Heart left ventricle (tissue), 16 donors: ENCODE measurements around the gene RPS6KA4. TPM values are rescaled to one million over a fixed set of nuclear protein-coding genes. Genes with fewer than 3 reads are reported as not detected.
A peak's percentile ranks its signal among the peaks of the same experiment; 100 is the strongest.

Experiments used
- ATAC-seq, 4 donors: fragments of 200-7000 bp; cut with Tn5 transposase; one replicate each; pipeline ENCODE4 v1.9.1; 2020 to 2022; ENCODE audit warnings: moderate library complexity in 4 of 4, mild to moderate bottlenecking in 3 of 4, moderate number of reproducible peaks in 1 of 4
- DNase-seq, 5 donors: peaks; one replicate each; pipeline ENCODE4 v3.0.0-alpha.2; 2020
- H3K27ac ChIP-seq, 12 donors: fragments of 200-600 bp; sonication (generic) in 4 of 12; one replicate each; pipeline versions ENCODE4 v1.5.0 to v1.8.0; 2016 to 2022; ENCODE audit warnings: mild to moderate bottlenecking in 2 of 12
- H3K27me3 ChIP-seq, 9 donors: fragments of 200-600 bp; sonication (generic) in 2 of 9; one replicate each; pipeline versions ENCODE4 v1.5.1 to v1.8.0; 2016 to 2022; ENCODE audit warnings: mild to moderate bottlenecking in 3 of 9
- H3K36me3 ChIP-seq, 9 donors: fragments of 200-600 bp; sonication (generic) in 2 of 9; one replicate each; pipeline versions ENCODE4 v1.5.0 to v1.8.0; 2018 to 2022; ENCODE audit warnings: mild to moderate bottlenecking in 2 of 9
- H3K4me1 ChIP-seq, 12 donors: fragments of 200-600 bp; sonication (generic) in 4 of 12; one replicate each; pipeline versions ENCODE4 v1.5.0 to v1.8.0; 2016 to 2022; ENCODE audit warnings: mild to moderate bottlenecking in 3 of 12
- H3K4me3 ChIP-seq, 12 donors: fragments of 200-600 bp; sonication (generic) in 4 of 12; one replicate each; pipeline versions ENCODE4 v1.5.0 to v1.8.0; 2017 to 2022; ENCODE audit warnings: mild to moderate bottlenecking in 9 of 12, moderate library complexity in 4 of 12
- H3K9me3 ChIP-seq, 12 donors: fragments of 200-600 bp; sonication (generic) in 4 of 12; one replicate each; pipeline versions ENCODE4 v1.5.0 to v1.8.0; 2016 to 2022; ENCODE audit warnings: mild to moderate bottlenecking in 1 of 12
- CTCF ChIP-seq, 12 donors: fragments of 200-600 bp; sonication (generic) in 4 of 12; IDR thresholded peaks; one replicate each; pipeline versions ENCODE4 v1.5.0 to v1.8.0; 2018 to 2022; ENCODE audit warnings: antibody characterized with exemption in 12 of 12, mild to moderate bottlenecking in 5 of 12
- POLR2A ChIP-seq, 2 donors: fragments of 450-650 bp; IDR thresholded peaks; one replicate each; pipeline ENCODE4 v1.6.1; 2017; ENCODE audit warnings: antibody characterized with exemption in 2 of 2, mild to moderate bottlenecking in 2 of 2, moderate library complexity in 2 of 2
- WGBS, 4 donors: extraction: QIAGEN DNeasy Blood & Tissue Kit in 2 of 4; methylation state at CpG; one replicate each; pipeline versions ENCODE4 v1.1.5 to v1.1.7; 2013 to 2018; 5-methylcytosine and 5-hydroxymethylcytosine counted together
- intact Hi-C, 10 donors: fragments of 100-400 bp; cut with DNase I; formaldehyde crosslinking; loops; one replicate each; pipeline versions ENCODE4 v1.11.1 to v1.14.2; 2022
- microRNA counts, 2 donors: library from miRNA; unstranded; fragments of <30 nt; microRNA quantifications; one replicate each; lab custom pipeline; 2016
- microRNA-seq, 4 donors: library from miRNA; unstranded; fragments of <30 nt; microRNA quantifications; one replicate each; pipeline versions ENCODE4 to v1.2.0, GENCODE V29; 2017 to 2020
- polyA plus RNA-seq, 2 donors: library from polyadenylated mRNA; stranded (reverse); fragments of 200-250 nt; gene quantifications; one replicate each; pipeline ENCODE4 v1.2.3, GENCODE V29; 2013
- total RNA-seq, 9 donors: library from RNA; depleted of rRNA in 2 of 9; stranded (reverse); fragments of >200 nt in 2 of 9; fragmentation: NEBNext Ultra II Directional in 3 of 9; extraction: Animal tissue kit (Norgen Biotek cat#: 25700) in 3 of 9; gene quantifications; one replicate each; pipeline versions ENCODE4 v1.1.0 to v1.2.4, GENCODE V29; 2016 to 2023
- donor health status: ischemic (EF 13 %, LVEDD 7.1; RV severe dilation, severe dysfunction).
- donor health status: healthy with polysubstance abuse.
- donor health status: DM: no; HTN: yes; CAD: no.
- donor health status: DM: no; HTN: no; CAD: no.
- donor health status: ischemic (EF 25% LVEDD 6.9; RV normal size, moderate dysfunction).
- donor health status: ischemic (EF 25% LVEDD 5.7; RV mildly dilated, moderate dysfunction).
- donor health status: healthy.
- donor health status: DM: yes; HTN: yes; CAD: no.
- donor health status: ischemic (EF 35%, LVEDD 5.7; RV mildly dilated, moderate dysfunction).
- donor health status: nonischemic (EF 11% LVEDD 7.7; RV severe dilation, severe dysfunction).
- donor health status: DM: yes; HTN: yes; CAD: no.
- donor health status: PGD.
- donor health status: ischemic (EF 29% LVEDD 5.4; RV normal size, mild dysfunction).
- donor health status: nonischemic (EF 23%, LVEDD 6.1; RV moderate dilation, normal function).

RPS6KA4 gene
- total and polyA plus RNA-seq, 11 donors: 12.8 to 32.5 (median 18.3) TPM

GRCh38 chr11:64419257-64419790, 60.4 kb downstream of the RPS6KA4 start:
- no peak for TF ChIP-seq CTCF (IDR thresholded peaks at IDR 0.05)
- TF ChIP-seq POLR2A (IDR thresholded peaks at IDR 0.05): no peak
- ATAC-seq: no peak
- Histone ChIP-seq H3K36me3 (no peaks in the 10 kb centered on the region), H3K27me3 (no peaks in the 10 kb centered on the region), H3K4me1 (no peaks in the 10 kb centered on the region), H3K4me3 (no peak overlapping the region), H3K9me3 (peaks cover 0 to 31% (median 7%) of the 10 kb centered on the region in 12 donors), H3K27ac (no peak overlapping the region)
- WGBS, 4 donors: 94 to 100% (median 95%) methylated on average over 6 to 11 of the region's 11 CpGs
- DNase-seq: no peak
- intact Hi-C loops: no loop called here

- Histone ChIP-seq H3K4me1 (no peaks in the 10 kb centered on the region), H3K27me3 (no peaks in the 10 kb centered on the region), H3K27ac (no peak overlapping the region), H3K4me3 (no peak overlapping the region), H3K9me3 (peaks cover 0 to 31% (median 7%) of the 10 kb centered on the region in 12 donors), H3K36me3 (no peaks in the 10 kb centered on the region)
- ATAC-seq: no peak
- 68 to 77% (median 71%) methylated on average over 8 of the region's 8 CpGs for WGBS, 4 donors
- TF ChIP-seq CTCF (IDR thresholded peaks at IDR 0.05) (no peak), POLR2A (IDR thresholded peaks at IDR 0.05) (no peak)
- peak in 2 of 5 donors; percentile 28 to 40 for DNase-seq
- intact Hi-C loops: no loop called here
Measured at GRCh38 chr11:64419818-64420485, 61.0 kb downstream of the RPS6KA4 start.

MicroRNA genes within 50 kb of the gene (microRNA counts, 767-probe panel; counts per million panel counts)
- 0 to 71.6 counts per million in 2 donors for microRNA hsa-miR-1237 (lab: Ali Mortazavi, UCI)

Small RNA genes within 50 kb of the gene (microRNA-seq; reads per million reads assigned to microRNA genes)
- gene MIR1237: 0 to 3.3 (median 0.94) reads per million in 4 donors
- 0.62 to 1.2 (median 0.71) reads per million in 4 donors for gene MIR7155

Other genes with a start within 250 kb of the RPS6KA4 start
- 100 to 1,000 TPM in 6 of 9 donors, 10 to 100 TPM in 3; 61.3 to 166 (median 116) TPM for gene MACROD1, start 193.0 kb upstream of the RPS6KA4 start, total RNA-seq
- gene MACROD1, start 193.0 kb upstream of the RPS6KA4 start, polyA plus RNA-seq: 100 to 1,000 TPM in 1 of 2 donors, 10 to 100 TPM in 1; 48.9 to 287 TPM
- 100 to 1,000 TPM in 2 of 9 donors, 10 to 100 TPM in 7; 74.9 to 143 (median 88.8) TPM for gene STIP1, start 173.0 kb upstream of the RPS6KA4 start, total RNA-seq
- gene STIP1, start 173.0 kb upstream of the RPS6KA4 start, polyA plus RNA-seq: 100 to 1,000 TPM in 1 of 2 donors, 10 to 100 TPM in 1; 68.8 to 175 TPM
- gene FERMT3, start 152.4 kb upstream of the RPS6KA4 start, total RNA-seq: 10 to 100 TPM in 2 of 9 donors, 1 to 10 TPM in 7; 3.4 to 71.5 (median 5.7) TPM
- gene FERMT3, start 152.4 kb upstream of the RPS6KA4 start, polyA plus RNA-seq: 1 to 10 TPM; 2.8 to 7.9 TPM
- gene TRPT1, start 133.0 kb upstream of the RPS6KA4 start, total RNA-seq: 100 to 1,000 TPM in 2 of 9 donors, 10 to 100 TPM in 7; 51.2 to 146 (median 63.3) TPM
- 100 to 1,000 TPM in 1 of 2 donors, 10 to 100 TPM in 1; 65.3 to 123 TPM for gene TRPT1, start 133.0 kb upstream of the RPS6KA4 start, polyA plus RNA-seq
- gene NUDT22, start 132.9 kb upstream of the RPS6KA4 start, total RNA-seq: 10 to 100 TPM; 63.7 to 93.0 (median 70.3) TPM
- gene NUDT22, start 132.9 kb upstream of the RPS6KA4 start, polyA plus RNA-seq: 10 to 100 TPM; 74.9 to 90.9 TPM
- gene DNAJC4, start 128.6 kb upstream of the RPS6KA4 start, total RNA-seq: 10 to 100 TPM; 31.2 to 63.6 (median 47.2) TPM
- gene DNAJC4, start 128.6 kb upstream of the RPS6KA4 start, polyA plus RNA-seq: 100 to 1,000 TPM in 1 of 2 donors, 10 to 100 TPM in 1; 33.8 to 123 TPM
- 100 to 1,000 TPM; 172 to 332 (median 241) TPM for gene VEGFB, start 124.6 kb upstream of the RPS6KA4 start, total RNA-seq
- gene VEGFB, start 124.6 kb upstream of the RPS6KA4 start, polyA plus RNA-seq: 100 to 1,000 TPM; 127 to 304 TPM
- 10 to 100 TPM; 35.0 to 71.5 (median 51.8) TPM for gene FKBP2, start 118.1 kb upstream of the RPS6KA4 start, total RNA-seq
- 100 to 1,000 TPM; 226 to 250 TPM for gene FKBP2, start 118.1 kb upstream of the RPS6KA4 start, polyA plus RNA-seq
- gene PPP1R14B, start 112.2 kb upstream of the RPS6KA4 start, total RNA-seq: 100 to 1,000 TPM in 4 of 9 donors, 10 to 100 TPM in 5; 69.6 to 244 (median 90.4) TPM
- 100 to 1,000 TPM; 160 to 167 TPM for gene PPP1R14B, start 112.2 kb upstream of the RPS6KA4 start, polyA plus RNA-seq
- gene PLCB3, start 107.6 kb upstream of the RPS6KA4 start, total RNA-seq: 10 to 100 TPM in 3 of 9 donors, 1 to 10 TPM in 6; 7.6 to 19.1 (median 9.8) TPM
- 10 to 100 TPM in 1 of 2 donors, 1 to 10 TPM in 1; 7.4 to 11.6 TPM for gene PLCB3, start 107.6 kb upstream of the RPS6KA4 start, polyA plus RNA-seq
- 100 to 1,000 TPM in 2 of 9 donors, 10 to 100 TPM in 7; 41.5 to 123 (median 49.9) TPM for gene BAD, start 74.5 kb upstream of the RPS6KA4 start, total RNA-seq
- 10 to 100 TPM; 76.9 to 94.6 TPM for gene BAD, start 74.5 kb upstream of the RPS6KA4 start, polyA plus RNA-seq
- 10 to 100 TPM; 24.3 to 48.3 (median 26.2) TPM for gene GPR137, start 73.3 kb upstream of the RPS6KA4 start, total RNA-seq
- gene GPR137, start 73.3 kb upstream of the RPS6KA4 start, polyA plus RNA-seq: 10 to 100 TPM; 20.2 to 44.0 TPM
- not detected for gene KCNK4, start 67.9 kb upstream of the RPS6KA4 start, total RNA-seq
- gene KCNK4, start 67.9 kb upstream of the RPS6KA4 start, polyA plus RNA-seq: not detected
- not detected for gene CATSPERZ, start 58.8 kb upstream of the RPS6KA4 start, total RNA-seq
- not detected for gene CATSPERZ, start 58.8 kb upstream of the RPS6KA4 start, polyA plus RNA-seq
- 100 to 1,000 TPM in 8 of 9 donors, 10 to 100 TPM in 1; 94.0 to 291 (median 145) TPM for gene ESRRA, start 53.6 kb upstream of the RPS6KA4 start, total RNA-seq
- 100 to 1,000 TPM; 217 to 260 TPM for gene ESRRA, start 53.6 kb upstream of the RPS6KA4 start, polyA plus RNA-seq
- gene TRMT112, start 41.6 kb upstream of the RPS6KA4 start, total RNA-seq: 100 to 1,000 TPM in 4 of 9 donors, 10 to 100 TPM in 5; 80.0 to 169 (median 95.6) TPM
- gene TRMT112, start 41.6 kb upstream of the RPS6KA4 start, polyA plus RNA-seq: 100 to 1,000 TPM; 172 to 186 TPM
- gene PRDX5, start 41.0 kb upstream of the RPS6KA4 start, total RNA-seq: 100 to 1,000 TPM; 220 to 561 (median 290) TPM
- gene PRDX5, start 41.0 kb upstream of the RPS6KA4 start, polyA plus RNA-seq: 100 to 1,000 TPM; 385 to 882 TPM
- gene CCDC88B, start 19.0 kb upstream of the RPS6KA4 start, total RNA-seq: 10 to 100 TPM in 1 of 9 donors, 1 to 10 TPM in 8; 4.1 to 16.2 (median 7.3) TPM
- gene CCDC88B, start 19.0 kb upstream of the RPS6KA4 start, polyA plus RNA-seq: 10 to 100 TPM in 1 of 2 donors, 1 to 10 TPM in 1; 8.1 to 24.0 TPM
- gene SLC22A11, start 196.8 kb downstream of the RPS6KA4 start, total RNA-seq: not detected
- not detected for gene SLC22A11, start 196.8 kb downstream of the RPS6KA4 start, polyA plus RNA-seq
- gene SLC22A12, start 232.1 kb downstream of the RPS6KA4 start, total RNA-seq: not detected
- gene SLC22A12, start 232.1 kb downstream of the RPS6KA4 start, polyA plus RNA-seq: not detected